22Rv1 (cell line): Measurements from ENCODE around the gene FBN2.

Experiments
- H3K27ac ChIP-seq: fragments of 450-650 bp; 2 replicates; pipeline ENCODE4 v1.5.1; 2017
- CTCF ChIP-seq: fragments of 450-650 bp; IDR thresholded peaks from 2 replicates; pipeline ENCODE4 v1.5.1; 2017; ENCODE audit warnings: mild to moderate bottlenecking
- ZFX ChIP-seq: fragments of 450-650 bp; IDR thresholded peaks from 2 replicates; pipeline ENCODE4 v1.6.1; 2017; ENCODE audit warnings: antibody characterized with exemption, borderline replicate concordance

Gene FBN2

GRCh38 chr5:128243958-128244582, 294.0 kb downstream of the FBN2 start:
- H3K27ac ChIP-seq: no peak overlapping the region
- TF ChIP-seq ZFX (no peak), CTCF (no peak)

- TF ChIP-seq CTCF (no peak), ZFX (no peak)
- H3K27ac ChIP-seq: no peak overlapping the region
These were observed 296.9 kb downstream of the FBN2 start for GRCh38 chr5:128241051-128241695.

DNA sequence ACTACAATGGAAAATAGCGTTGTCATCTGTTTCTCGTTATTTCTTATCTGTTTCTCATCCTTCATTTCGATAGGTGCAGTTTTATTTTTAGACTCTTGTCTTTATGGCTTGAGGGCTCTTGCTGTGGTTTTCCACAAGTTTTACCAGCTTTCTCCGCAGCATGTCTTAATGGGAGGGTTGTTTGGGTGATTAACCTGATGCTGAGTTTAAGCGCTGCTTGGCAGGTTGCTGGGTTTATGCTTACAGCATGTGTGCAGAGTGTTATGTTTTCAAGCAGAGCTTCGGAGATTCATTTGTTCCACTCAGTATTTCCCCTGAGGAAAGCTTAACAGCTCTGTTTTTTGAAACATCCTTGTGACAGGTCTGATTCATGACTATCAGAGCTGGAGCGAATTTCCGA, 300.5 kb downstream of the FBN2 start:
- TF ChIP-seq CTCF (no peak), ZFX (no peak)
- H3K27ac ChIP-seq: no peak overlapping the region

GRCh38 chr5:128237000-128237399, 301.0 kb downstream of the FBN2 start:
- no peak for TF ChIP-seq CTCF
- TF ChIP-seq ZFX: no peak
- no peak overlapping the region for H3K27ac ChIP-seq

DNA sequence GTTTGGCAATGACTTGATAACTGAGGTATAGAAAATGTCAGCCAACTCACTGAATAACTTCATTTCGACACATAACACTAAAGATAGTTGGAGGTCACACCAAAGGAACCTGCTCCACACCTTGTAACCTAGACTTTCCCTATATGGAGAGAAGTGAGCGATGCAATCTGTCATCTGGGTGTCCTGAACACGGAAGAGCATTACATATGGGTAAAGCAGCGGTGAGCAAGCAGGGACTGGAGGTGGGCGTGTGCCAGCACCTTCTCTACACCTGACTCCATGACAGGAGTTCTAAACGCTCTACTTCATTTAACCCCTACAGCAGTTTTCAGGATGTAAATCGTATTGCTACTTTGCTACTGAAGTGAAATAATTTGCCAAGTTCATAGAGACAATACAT, 301.7 kb downstream of the FBN2 start:
- TF ChIP-seq ZFX (no peak), CTCF (no peak)
- H3K27ac ChIP-seq: no peak overlapping the region

GRCh38 chr5:128234928-128235641, 303.0 kb downstream of the FBN2 start:
- TF ChIP-seq ZFX: no peak
- no peak for TF ChIP-seq CTCF
- H3K27ac ChIP-seq: no peak overlapping the region

- TF ChIP-seq CTCF (no peak), ZFX (no peak)
- no peak overlapping the region for H3K27ac ChIP-seq
These were observed 309.5 kb downstream of the FBN2 start for GRCh38 chr5:128228521-128228920.
